ENCODE results near the gene GRIN3B. TPM values are rescaled to one million over a fixed set of nuclear protein-coding genes. Genes with fewer than 3 reads are reported as not detected.

Gene GRIN3B
- total and polyA plus RNA-seq, 9 of the 15 experiments (the other 6 are each of a cell fraction or from before 2014, with no cell fraction given): 0.06 to 0.95 (median 0.19) TPM; not detected in 6

DNA sequence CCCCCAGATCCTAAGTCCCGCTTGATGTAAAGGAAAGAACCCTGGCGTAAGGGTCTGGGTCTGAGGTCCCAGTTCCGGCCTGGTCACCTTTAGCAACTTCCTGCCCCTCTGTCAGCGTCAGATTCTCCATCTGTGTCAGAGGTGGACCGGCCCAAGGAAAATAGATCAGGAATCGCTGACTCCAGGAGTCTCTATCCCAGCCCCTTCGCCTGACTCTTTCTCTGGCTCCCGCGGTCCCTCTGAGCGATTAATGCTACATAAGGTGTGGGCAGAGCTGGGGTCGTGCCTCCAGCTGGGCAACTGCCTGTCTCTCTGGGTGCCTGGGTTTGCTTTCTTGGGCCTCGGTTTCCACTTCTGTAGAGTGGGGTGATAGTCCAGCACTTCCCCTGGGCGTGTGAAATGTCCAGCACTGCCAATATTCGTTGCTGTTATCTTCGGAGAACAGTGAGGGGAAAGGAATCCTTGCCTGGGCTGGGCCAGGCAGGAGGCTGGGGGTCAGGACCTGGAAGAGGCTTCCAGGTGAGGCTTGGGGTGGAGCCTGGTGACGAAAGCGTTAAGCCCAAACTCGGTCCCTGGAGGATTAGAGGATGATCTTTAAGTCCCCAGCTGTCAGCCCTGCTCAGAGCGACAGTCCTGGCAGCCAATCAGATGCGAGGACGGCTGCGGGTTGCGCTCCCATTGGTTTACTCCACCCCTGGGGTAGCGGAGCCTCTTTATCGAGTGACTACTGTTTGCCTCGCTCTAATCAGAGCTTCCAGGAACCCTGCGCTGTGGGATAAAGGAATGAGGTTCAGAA lies 40.5 kb downstream of the GRIN3B start (continued):
- TF ChIP-seq, protein P1, sequence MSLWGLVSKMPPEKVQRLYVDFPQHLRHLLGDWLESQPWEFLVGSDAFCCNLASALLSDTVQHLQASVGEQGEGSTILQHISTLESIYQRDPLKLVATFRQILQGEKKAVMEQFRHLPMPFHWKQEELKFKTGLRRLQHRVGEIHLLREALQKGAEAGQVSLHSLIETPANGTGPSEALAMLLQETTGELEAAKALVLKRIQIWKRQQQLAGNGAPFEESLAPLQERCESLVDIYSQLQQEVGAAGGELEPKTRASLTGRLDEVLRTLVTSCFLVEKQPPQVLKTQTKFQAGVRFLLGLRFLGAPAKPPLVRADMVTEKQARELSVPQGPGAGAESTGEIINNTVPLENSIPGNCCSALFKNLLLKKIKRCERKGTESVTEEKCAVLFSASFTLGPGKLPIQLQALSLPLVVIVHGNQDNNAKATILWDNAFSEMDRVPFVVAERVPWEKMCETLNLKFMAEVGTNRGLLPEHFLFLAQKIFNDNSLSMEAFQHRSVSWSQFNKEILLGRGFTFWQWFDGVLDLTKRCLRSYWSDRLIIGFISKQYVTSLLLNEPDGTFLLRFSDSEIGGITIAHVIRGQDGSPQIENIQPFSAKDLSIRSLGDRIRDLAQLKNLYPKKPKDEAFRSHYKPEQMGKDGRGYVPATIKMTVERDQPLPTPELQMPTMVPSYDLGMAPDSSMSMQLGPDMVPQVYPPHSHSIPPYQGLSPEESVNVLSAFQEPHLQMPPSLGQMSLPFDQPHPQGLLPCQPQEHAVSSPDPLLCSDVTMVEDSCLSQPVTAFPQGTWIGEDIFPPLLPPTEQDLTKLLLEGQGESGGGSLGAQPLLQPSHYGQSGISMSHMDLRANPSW (CRISPR knock-in tag; IDR thresholded peaks at IDR 0.05): no peak
- no peak for TF ChIP-seq ELF1 (tag; IDR thresholded peaks at IDR 0.05)
- TF ChIP-seq WHSC1 (IDR thresholded peaks at IDR 0.05; ENCODE audit: low read length): no peak
- TF ChIP-seq HDGF (IDR thresholded peaks at IDR 0.05): peak; percentile 96
- TF ChIP-seq RBM17 (IDR thresholded peaks at IDR 0.05; ENCODE audit: borderline replicate concordance, low read depth, low read length): no peak
- TF ChIP-seq XRCC4 (IDR thresholded peaks at IDR 0.05; ENCODE audit: extremely low read depth, insufficient read depth, insufficient read length): no peak
- peak; percentile 65 for TF ChIP-seq CREM (IDR thresholded peaks at IDR 0.05; ENCODE audit: low read depth)
- TF ChIP-seq, protein P2, sequence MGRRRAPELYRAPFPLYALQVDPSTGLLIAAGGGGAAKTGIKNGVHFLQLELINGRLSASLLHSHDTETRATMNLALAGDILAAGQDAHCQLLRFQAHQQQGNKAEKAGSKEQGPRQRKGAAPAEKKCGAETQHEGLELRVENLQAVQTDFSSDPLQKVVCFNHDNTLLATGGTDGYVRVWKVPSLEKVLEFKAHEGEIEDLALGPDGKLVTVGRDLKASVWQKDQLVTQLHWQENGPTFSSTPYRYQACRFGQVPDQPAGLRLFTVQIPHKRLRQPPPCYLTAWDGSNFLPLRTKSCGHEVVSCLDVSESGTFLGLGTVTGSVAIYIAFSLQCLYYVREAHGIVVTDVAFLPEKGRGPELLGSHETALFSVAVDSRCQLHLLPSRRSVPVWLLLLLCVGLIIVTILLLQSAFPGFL (CRISPR knock-in tag; IDR thresholded peaks at IDR 0.05): no peak
- TF ChIP-seq RBBP5 (IDR thresholded peaks at IDR 0.05; ENCODE audit: borderline replicate concordance, insufficient read depth, low read length, poor library complexity, severe bottlenecking): no peak
- peak; percentile 100 for TF ChIP-seq FOS (IDR thresholded peaks at IDR 0.05; ENCODE audit: extremely low read depth, insufficient read length)
- no peak for TF ChIP-seq NFE2 (IDR thresholded peaks at IDR 0.05; ENCODE audit: low read depth)
- TF ChIP-seq LEF1 (IDR thresholded peaks at IDR 0.05): peak; percentile 50; the same call in 1 of the 2 replicates
- TF ChIP-seq SRSF1 (IDR thresholded peaks at IDR 0.05; ENCODE audit: low read depth, low read length): no peak
- TF ChIP-seq, protein P3, sequence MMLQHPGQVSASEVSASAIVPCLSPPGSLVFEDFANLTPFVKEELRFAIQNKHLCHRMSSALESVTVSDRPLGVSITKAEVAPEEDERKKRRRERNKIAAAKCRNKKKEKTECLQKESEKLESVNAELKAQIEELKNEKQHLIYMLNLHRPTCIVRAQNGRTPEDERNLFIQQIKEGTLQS (IDR thresholded peaks at IDR 0.05): peak; percentile 45; the same call in 1 of the 2 replicates
- TF ChIP-seq, protein P3 (CRISPR knock-in tag; conservative IDR thresholded peaks at IDR 0.05): no peak
- no peak; the same call in 1 of the 2 replicates for TF ChIP-seq TOE1 (IDR thresholded peaks at IDR 0.05; ENCODE audit: borderline replicate concordance)
- no peak for TF ChIP-seq TOE1 (CRISPR knock-in tag; IDR thresholded peaks at IDR 0.05; ENCODE audit: borderline replicate concordance, low read depth)
- TF ChIP-seq, protein P4, sequence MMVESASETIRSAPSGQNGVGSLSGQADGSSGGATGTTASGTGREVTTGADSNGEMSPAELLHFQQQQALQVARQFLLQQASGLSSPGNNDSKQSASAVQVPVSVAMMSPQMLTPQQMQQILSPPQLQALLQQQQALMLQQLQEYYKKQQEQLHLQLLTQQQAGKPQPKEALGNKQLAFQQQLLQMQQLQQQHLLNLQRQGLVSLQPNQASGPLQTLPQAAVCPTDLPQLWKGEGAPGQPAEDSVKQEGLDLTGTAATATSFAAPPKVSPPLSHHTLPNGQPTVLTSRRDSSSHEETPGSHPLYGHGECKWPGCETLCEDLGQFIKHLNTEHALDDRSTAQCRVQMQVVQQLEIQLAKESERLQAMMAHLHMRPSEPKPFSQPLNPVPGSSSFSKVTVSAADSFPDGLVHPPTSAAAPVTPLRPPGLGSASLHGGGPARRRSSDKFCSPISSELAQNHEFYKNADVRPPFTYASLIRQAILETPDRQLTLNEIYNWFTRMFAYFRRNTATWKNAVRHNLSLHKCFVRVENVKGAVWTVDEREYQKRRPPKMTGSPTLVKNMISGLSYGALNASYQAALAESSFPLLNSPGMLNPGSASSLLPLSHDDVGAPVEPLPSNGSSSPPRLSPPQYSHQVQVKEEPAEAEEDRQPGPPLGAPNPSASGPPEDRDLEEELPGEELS (CRISPR knock-in tag; IDR thresholded peaks at IDR 0.05; ENCODE audit: borderline replicate concordance): no peak
- no peak for TF ChIP-seq TCFL5 (CRISPR knock-in tag; conservative IDR thresholded peaks at IDR 0.05)
- TF ChIP-seq GTF2A2 (tag; IDR thresholded peaks at IDR 0.05): no peak

Measured in K562 (cell line).